Glomerular endothelial cell (primary cell): ENCODE measurements around the gene ARHGEF33. TPM values are rescaled to one million over a fixed set of nuclear protein-coding genes. Genes with fewer than 3 reads are reported as not detected.

Experiments used
- DNase-seq: peaks from one replicate; pipeline ENCODE4 v3.0.0-alpha.2; 2011; ENCODE audit warnings: low read depth, low spot score; ENCODE audit errors: extremely low read depth
- total RNA-seq: library from RNA; depleted of rRNA; stranded (reverse); fragments of >200 nt; gene quantifications from 2 replicates; pipeline ENCODE4 v1.2.3, GENCODE V29; 2015

The ARHGEF33 gene
- total RNA-seq, 1 donor from 2014 or later = 0.18 TPM

- DNase-seq = no peak
Observed at GRCh38 chr2:39007875-39008504, 118.3 kb downstream of the ARHGEF33 start.

- no peak for DNase-seq
Observed at GRCh38 chr2:39008665-39009064, 119.0 kb downstream of the ARHGEF33 start.

GRCh38 chr2:39013871-39014270 lies 124.2 kb downstream of the ARHGEF33 start:
- no peak for DNase-seq

GRCh38 chr2:39015424-39015823 lies 125.7 kb downstream of the ARHGEF33 start:
- no peak for DNase-seq

- no peak for DNase-seq
Observed at GRCh38 chr2:39017334-39017733, 127.7 kb downstream of the ARHGEF33 start.

GRCh38 chr2:39018638-39019037 lies 129.0 kb downstream of the ARHGEF33 start:
- DNase-seq = no peak

GRCh38 chr2:39020383-39020782 lies 130.7 kb downstream of the ARHGEF33 start:
- no peak for DNase-seq

- no peak for DNase-seq
Observed at GRCh38 chr2:39022642-39023235, 133.1 kb downstream of the ARHGEF33 start.

GRCh38 chr2:39023649-39024048 lies 134.0 kb downstream of the ARHGEF33 start:
- DNase-seq = no peak

- DNase-seq = no peak
Observed at GRCh38 chr2:39024833-39025232, 135.2 kb downstream of the ARHGEF33 start.

Other genes starting within 250 kb of the ARHGEF33 start
- 4.1 and 4.8 TPM in 2 replicates for gene GALM, start 223.8 kb upstream of the ARHGEF33 start, total RNA-seq
- 86.9 and 97.4 TPM in 2 replicates for gene SRSF7, start 138.5 kb upstream of the ARHGEF33 start, total RNA-seq
- gene GEMIN6, start 111.7 kb upstream of the ARHGEF33 start, total RNA-seq = 5.0 and 5.2 TPM in 2 replicates
- gene DHX57, start 13.9 kb upstream of the ARHGEF33 start, total RNA-seq = 19.5 and 20.2 TPM in 2 replicates
- 8.4 and 11.4 TPM in 2 replicates for gene MORN2, start 13.9 kb upstream of the ARHGEF33 start, total RNA-seq
- 12.5 and 21.0 TPM in 2 replicates for gene SOS1, start 231.2 kb downstream of the ARHGEF33 start, total RNA-seq